Right cardiac atrium (tissue), 5 donors: Measurements from ENCODE around the gene CCL23. TPM values are rescaled to one million over a fixed set of nuclear protein-coding genes. Genes with fewer than 3 reads are reported as not detected.

Experiments
- ATAC-seq, 2 donors: fragments of 200-7000 bp; cut with Tn5 transposase; one replicate each; pipeline versions ENCODE4 v1.8.0 to v1.9.1; 2020; ENCODE audit warnings: moderate library complexity in 2 of 2, mild to moderate bottlenecking in 1 of 2
- DNase-seq, 3 donors: peaks; one replicate each; pipeline ENCODE4 v3.0.0-alpha.2; 2020
- H3K27ac ChIP-seq: one replicate; pipeline ENCODE4 v1.5.1; 2013; ENCODE audit warnings: mild to moderate bottlenecking, low read length, control low read depth, moderate library complexity
- H3K27me3 ChIP-seq: one replicate; pipeline ENCODE4 v1.6.1; 2013; ENCODE audit not compliant: control insufficient read depth, insufficient read depth
- H3K4me1 ChIP-seq: one replicate; pipeline ENCODE4 v1.6.1; 2013; ENCODE audit warnings: low read length; ENCODE audit not compliant: control insufficient read depth, insufficient read depth
- H3K4me3 ChIP-seq: one replicate; pipeline ENCODE4 v1.5.1; 2013; ENCODE audit warnings: low read length, control low read depth
- H3K9me3 ChIP-seq: one replicate; pipeline ENCODE4 v1.6.1; 2013; ENCODE audit warnings: low read length; ENCODE audit not compliant: control insufficient read depth
- WGBS: extraction: QIAGEN DNeasy Blood & Tissue Kit; methylation state at CpG from one replicate; pipeline ENCODE4 v1.1.7; 2013; 5-methylcytosine and 5-hydroxymethylcytosine counted together
- intact Hi-C, 4 donors: fragments of 100-400 bp; cut with DNase I; formaldehyde crosslinking; loops; one replicate each; pipeline versions ENCODE4 v1.11.0 to v1.14.0; 2022 to 2023
- long read RNA-seq, 4 donors: library from polyadenylated mRNA; unstranded; transcript quantifications; one replicate each; pipeline ENCODE4 v2.0.0, GENCODE V29; 2020 to 2021
- polyA plus RNA-seq: library from polyadenylated mRNA; stranded (reverse); fragments of 200-250 nt; gene quantifications from one replicate; pipeline ENCODE4 v1.2.3, GENCODE V29; 2013
- total RNA-seq, 4 donors: library from RNA; stranded (reverse); fragmentation: NEBNext Ultra II Directional; extraction: Animal tissue kit (Norgen Biotek cat#: 25700); gene quantifications; one replicate each; pipeline ENCODE4 v1.2.1, GENCODE V29; 2021
- donor health status: healthy with polysubstance abuse.
- donor health status: DM: no; HTN: yes; CAD: no.
- donor health status: DM: no; HTN: no; CAD: no.
- donor health status: DM: no; HTN: yes; CAD: no; lungs with severe emphysema.
- donor health status: DM: yes; HTN: yes; CAD: no.

CCL23 gene, protein sequence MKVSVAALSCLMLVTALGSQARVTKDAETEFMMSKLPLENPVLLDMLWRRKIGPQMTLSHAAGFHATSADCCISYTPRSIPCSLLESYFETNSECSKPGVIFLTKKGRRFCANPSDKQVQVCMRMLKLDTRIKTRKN
- total RNA-seq, result under 1 TPM in 3 of 4 donors, not detected in 1; 0.56 to 0.69 (median 0.61) TPM
- 0.20 TPM for polyA plus RNA-seq
- long read RNA-seq, donor 1, result 0 reads
- long read RNA-seq, donor 2, result 0 reads
- long read RNA-seq, donor 3, result 0 reads
- long read RNA-seq, donor 4, result 0 reads

DNA sequence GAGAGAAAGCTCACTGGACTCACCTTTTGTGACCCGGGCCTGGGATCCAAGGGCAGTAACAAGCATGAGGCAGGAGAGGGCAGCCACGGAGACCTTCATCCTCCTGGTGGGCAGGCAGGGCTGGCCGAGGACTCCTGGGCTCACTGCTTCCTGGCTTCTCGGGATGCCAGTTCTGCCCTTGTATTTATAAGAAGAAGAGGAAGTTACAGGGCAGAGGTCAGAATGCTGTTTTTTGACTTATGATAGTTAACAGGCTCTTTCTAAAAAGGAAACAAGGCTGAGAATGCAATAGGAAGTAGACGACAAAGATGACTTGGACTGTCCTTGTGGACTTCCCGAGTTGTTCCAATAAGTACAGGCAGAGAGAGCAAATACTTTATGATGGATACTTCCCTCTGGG lies at the start of gene CCL23:
Gene CCL23 (minus strand): TSS at position 174 of the 400 bp plus-strand sequence. CDS start 75 bp downstream, at position 99.
- WGBS, result 38% methylated on average over 6 of the region's 6 CpGs
- DNase-seq (peak in 1 of 3 donors; percentile 32), ATAC-seq (peak in 1 of 2 donors; percentile 40)
- H3K4me3 ChIP-seq, result no peak within 1 kb of the TSS
- H3K4me1 ChIP-seq, result no peaks in the 10 kb centered on the region
- H3K27ac ChIP-seq, result no peak within 1 kb of the TSS
- no peaks in the 10 kb centered on the region for H3K27me3 ChIP-seq
- intact Hi-C loops, result no loop called here
- no peaks in the 10 kb centered on the region for H3K9me3 ChIP-seq

DNA sequence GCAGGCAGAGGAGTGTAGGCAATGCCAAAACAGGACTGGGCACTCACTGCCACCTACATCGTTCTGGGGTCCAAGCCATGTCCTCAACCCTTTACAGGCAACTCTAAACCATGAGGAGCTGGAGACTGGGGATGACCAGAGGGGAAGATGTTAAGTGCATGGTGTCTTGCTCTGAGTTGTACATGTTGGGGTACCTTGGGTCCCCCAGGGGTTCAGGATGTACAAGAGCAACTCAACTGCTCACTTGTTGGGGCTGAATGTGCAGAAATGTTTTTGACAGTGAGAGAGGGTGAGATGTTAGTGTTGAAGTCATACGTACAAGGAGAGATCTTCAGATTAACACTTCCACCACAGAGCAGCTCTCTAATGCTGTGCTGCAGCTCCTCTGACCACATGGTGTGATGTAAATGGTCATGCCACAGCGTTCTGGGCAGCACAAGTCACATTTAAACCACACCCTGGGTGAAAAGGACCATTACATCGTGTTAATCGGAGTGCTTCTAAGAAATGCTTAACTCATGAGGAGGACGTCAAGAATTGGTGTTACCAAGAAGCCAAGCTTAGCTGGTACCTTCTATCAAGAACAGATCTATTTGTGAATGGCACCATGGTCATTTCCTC lies 48.7 kb upstream of the CCL23 start:
- Histone ChIP-seq H3K4me3 (no peak overlapping the region), H3K27me3 (no peaks in the 10 kb centered on the region), H3K9me3 (no peaks in the 10 kb centered on the region), H3K27ac (no peak overlapping the region), H3K4me1 (no peaks in the 10 kb centered on the region)
- DNase-seq (no peak), ATAC-seq (no peak)
- WGBS, result 83% methylated on average over 6 of the region's 6 CpGs
- intact Hi-C loops, result no loop called here

DNA sequence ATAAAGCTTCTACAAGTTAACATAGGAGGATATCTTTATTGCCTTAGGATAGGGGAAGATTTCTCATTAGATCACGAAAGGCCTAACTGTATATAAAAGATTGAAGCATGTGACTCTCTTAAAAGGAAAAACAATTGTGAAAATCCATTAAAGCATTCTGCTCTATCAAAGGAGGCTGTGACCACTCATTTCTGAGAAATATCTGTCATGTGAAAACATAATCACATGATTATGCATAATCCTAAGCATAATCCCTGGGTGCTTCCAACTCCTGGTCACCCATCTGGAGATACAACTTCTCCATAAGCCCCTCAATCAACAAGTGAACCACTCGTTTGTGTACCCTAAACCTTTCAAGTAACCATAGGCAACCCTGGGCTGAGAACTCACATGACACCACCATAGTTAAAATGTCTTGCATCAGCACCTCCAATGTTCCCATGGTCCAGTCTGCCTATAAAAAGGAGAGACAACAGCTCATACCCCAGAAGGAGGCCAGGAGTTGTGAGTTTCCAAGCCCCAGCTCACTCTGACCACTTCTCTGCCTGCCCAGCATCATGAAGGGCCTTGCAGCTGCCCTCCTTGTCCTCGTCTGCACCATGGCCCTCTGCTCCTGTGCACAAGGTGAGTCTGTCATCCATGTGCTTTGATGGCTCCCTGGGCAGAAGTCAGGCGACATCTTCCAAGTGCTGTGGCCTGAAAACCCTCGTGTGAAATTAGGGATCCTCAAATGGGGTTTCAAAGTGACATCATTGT lies 46.2 kb upstream of the CCL23 start, which contains the start of gene CCL18:
Gene CCL18 (plus strand): TSS at position 487 of the 756 bp plus-strand sequence. CDS start 71 bp downstream, at position 558.
- 76% methylated on average over 5 of the region's 5 CpGs for WGBS
- H3K27me3 ChIP-seq, result no peaks in the 10 kb centered on the region
- H3K27ac ChIP-seq, result no peak within 1 kb of the TSS
- no peaks in the 10 kb centered on the region for H3K9me3 ChIP-seq
- DNase-seq (no peak), ATAC-seq (no peak)
- H3K4me3 ChIP-seq, result no peak within 1 kb of the TSS
- intact Hi-C loops, result no loop called here
- H3K4me1 ChIP-seq, result no peaks in the 10 kb centered on the region

DNA sequence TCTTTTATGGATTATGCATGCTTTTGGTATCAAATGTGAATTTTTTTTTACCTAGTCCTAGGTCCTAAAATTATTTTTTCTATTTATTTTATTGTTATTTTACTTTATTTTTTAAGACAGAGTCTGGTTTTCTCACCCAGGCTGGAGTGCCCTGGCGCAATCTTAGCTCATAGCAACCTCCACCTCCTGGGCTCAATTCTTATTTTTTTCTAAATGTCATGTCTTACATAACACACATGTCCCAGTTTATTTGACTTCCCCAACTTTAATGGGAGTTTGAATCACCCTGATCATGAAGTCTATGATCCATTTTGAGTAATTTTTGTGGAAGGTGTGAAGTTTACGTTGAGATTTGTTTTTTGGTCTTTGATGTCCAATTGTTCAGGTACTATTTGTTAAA lies 43.0 kb upstream of the CCL23 start:
- no peak overlapping the region for H3K4me3 ChIP-seq
- intact Hi-C loops, result no loop called here
- WGBS, result 90% methylated on average over 2 of the region's 2 CpGs
- H3K27me3 ChIP-seq, result no peaks in the 10 kb centered on the region
- H3K27ac ChIP-seq, result no peak overlapping the region
- H3K4me1 ChIP-seq, result no peaks in the 10 kb centered on the region
- ATAC-seq, result no peak
- H3K9me3 ChIP-seq, result no peaks in the 10 kb centered on the region
- DNase-seq, result no peak

DNA sequence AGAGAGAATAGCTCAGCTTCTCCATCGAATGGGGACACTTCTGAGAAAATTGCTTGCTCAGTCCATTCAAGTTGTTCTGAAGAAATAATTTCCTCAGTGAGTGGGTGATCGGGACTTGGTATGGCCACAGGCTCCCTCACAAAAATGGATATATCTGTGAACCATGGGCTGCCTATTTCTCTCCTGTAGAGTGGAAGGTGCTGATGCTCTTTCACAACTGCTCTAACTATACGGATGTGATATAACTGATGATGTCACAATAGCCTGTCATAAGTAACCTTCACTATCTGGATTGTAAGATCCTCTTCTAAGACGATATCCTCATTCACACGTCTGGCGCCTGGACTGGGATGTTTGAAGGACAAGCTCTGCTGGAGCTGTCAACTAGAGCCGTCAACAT lies 41.6 kb upstream of the CCL23 start:
- intact Hi-C loops, result no loop called here
- DNase-seq (no peak), ATAC-seq (no peak)
- no peaks in the 10 kb centered on the region for H3K4me1 ChIP-seq
- WGBS, result 86% methylated on average over 7 of the region's 7 CpGs
- H3K4me3 ChIP-seq, result no peak overlapping the region
- H3K9me3 ChIP-seq, result no peaks in the 10 kb centered on the region
- H3K27me3 ChIP-seq, result no peaks in the 10 kb centered on the region
- H3K27ac ChIP-seq, result no peak overlapping the region

GRCh38 chr17:36057911-36058310 lies 40.1 kb upstream of the CCL23 start:
- Histone ChIP-seq H3K27me3 (no peaks in the 10 kb centered on the region), H3K9me3 (no peaks in the 10 kb centered on the region), H3K4me1 (no peaks in the 10 kb centered on the region), H3K27ac (no peak overlapping the region), H3K4me3 (no peak overlapping the region)
- ATAC-seq (no peak), DNase-seq (no peak)
- intact Hi-C loops, result no loop called here

DNA sequence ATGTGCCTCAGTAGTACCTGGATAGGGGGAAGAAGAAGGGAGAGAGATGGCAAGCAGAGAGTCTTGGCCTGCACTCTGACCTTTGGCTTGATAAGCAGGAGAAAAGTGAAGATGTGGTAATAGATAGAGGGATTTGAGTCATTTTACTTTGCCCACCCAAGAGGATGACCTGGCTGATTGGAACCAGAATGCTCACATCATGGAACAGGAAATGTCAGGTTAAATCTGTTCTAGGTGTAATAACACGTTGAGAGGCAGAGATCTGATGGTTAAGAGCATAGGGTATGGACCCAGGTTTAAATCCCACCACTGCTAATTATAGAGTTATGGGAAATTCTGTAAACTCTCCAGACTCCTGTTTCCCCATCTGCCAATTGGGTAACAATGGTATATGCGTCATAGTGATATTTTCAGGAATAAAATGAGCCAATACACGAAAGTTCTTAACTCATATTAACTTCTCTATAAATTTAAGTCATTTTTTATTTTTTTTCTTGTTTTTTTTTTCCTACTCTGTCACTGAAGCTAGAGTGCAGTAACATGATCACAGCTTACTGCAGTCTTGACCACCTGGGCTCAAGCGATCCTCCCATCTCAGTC lies 38.2 kb upstream of the CCL23 start:
- WGBS, result 89% methylated on average over 4 of the region's 4 CpGs
- Histone ChIP-seq H3K4me3 (no peak overlapping the region), H3K27me3 (no peaks in the 10 kb centered on the region), H3K27ac (no peak overlapping the region), H3K4me1 (no peaks in the 10 kb centered on the region), H3K9me3 (no peaks in the 10 kb centered on the region)
- no peak for ATAC-seq
- intact Hi-C loops, result no loop called here
- DNase-seq, result no peak

DNA sequence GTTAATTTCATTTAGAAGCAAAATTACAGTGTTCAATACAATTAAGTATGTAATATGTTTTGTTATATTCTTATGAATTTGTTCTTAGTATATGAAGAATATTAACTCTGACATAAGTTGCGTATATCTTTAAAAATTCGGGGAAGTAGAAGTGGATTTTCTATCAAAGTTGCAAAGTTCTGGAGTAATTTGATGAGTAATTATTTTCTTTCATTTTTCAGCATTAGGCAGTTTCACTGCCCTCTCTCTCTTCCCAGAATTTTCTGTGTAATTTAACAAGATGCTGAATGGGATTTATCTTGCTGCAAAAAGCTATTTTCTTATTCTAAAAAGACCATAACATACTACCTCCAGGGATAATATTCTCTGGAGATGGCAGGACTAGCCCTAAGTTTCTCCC lies 37.4 kb upstream of the CCL23 start:
- no peaks in the 10 kb centered on the region for H3K9me3 ChIP-seq
- no peaks in the 10 kb centered on the region for H3K4me1 ChIP-seq
- ATAC-seq (no peak), DNase-seq (no peak)
- H3K27me3 ChIP-seq, result no peaks in the 10 kb centered on the region
- H3K4me3 ChIP-seq, result no peak overlapping the region
- whole genome bisulfite sequencing, result 84% methylated on average over 2 of the region's 2 CpGs
- intact Hi-C loops, result no loop called here
- H3K27ac ChIP-seq, result no peak overlapping the region

GRCh38 chr17:36049643-36050042 lies 31.9 kb upstream of the CCL23 start:
- ATAC-seq (no peak), DNase-seq (no peak)
- H3K9me3 ChIP-seq, result no peaks in the 10 kb centered on the region
- intact Hi-C loops, result no loop called here
- WGBS, result 97% methylated on average over 2 of the region's 2 CpGs
- H3K27ac ChIP-seq, result no peak overlapping the region
- peaks cover 2% of the 10 kb centered on the region for H3K27me3 ChIP-seq
- no peak overlapping the region for H3K4me3 ChIP-seq
- H3K4me1 ChIP-seq, result no peaks in the 10 kb centered on the region

- 50% methylated on average over 2 of the region's 2 CpGs for WGBS
- ATAC-seq, result no peak
- Histone ChIP-seq H3K4me3 (no peak overlapping the region), H3K4me1 (no peaks in the 10 kb centered on the region), H3K27me3 (peaks cover 2% of the 10 kb centered on the region), H3K9me3 (no peaks in the 10 kb centered on the region), H3K27ac (no peak overlapping the region)
- intact Hi-C loops, result no loop called here
- DNase-seq, result no peak
These were observed 30.3 kb upstream of the CCL23 start for GRCh38 chr17:36048066-36048465.

DNA sequence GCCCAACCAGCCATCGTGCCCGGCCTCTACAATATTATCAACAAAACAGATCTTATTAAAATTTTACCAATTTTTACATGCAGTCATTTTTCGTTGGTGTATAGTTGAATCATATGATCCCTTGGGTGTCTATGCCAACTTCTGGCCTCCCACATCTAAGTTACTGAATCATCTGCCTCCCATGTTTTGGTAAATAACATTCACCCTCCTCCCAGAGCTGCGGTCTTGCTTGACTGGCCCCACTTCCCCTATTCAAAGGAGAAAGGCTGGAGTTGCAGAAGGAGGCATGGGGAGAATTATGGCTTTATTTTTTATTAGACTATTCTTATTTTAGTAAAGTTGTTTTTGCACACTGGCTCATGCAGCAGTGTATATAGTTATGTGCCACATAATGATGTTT lies 18.5 kb upstream of the CCL23 start:
- no peak overlapping the region for H3K27ac ChIP-seq
- ATAC-seq (no peak), DNase-seq (no peak)
- no peak overlapping the region for H3K4me3 ChIP-seq
- H3K9me3 ChIP-seq, result no peaks in the 10 kb centered on the region
- H3K4me1 ChIP-seq, result no peaks in the 10 kb centered on the region
- H3K27me3 ChIP-seq, result no peaks in the 10 kb centered on the region
- WGBS, result 83% methylated on average over 4 of the region's 4 CpGs
- intact Hi-C loops, result no loop called here
